Measurements from ENCODE around the gene RNU1-2. TPM values are rescaled to one million over a fixed set of nuclear protein-coding genes. Genes with fewer than 3 reads are reported as not detected.
"Not testable (repeated sequence)": the region's sequence is repeated elsewhere in the genome, so short reads cannot be mapped to it uniquely, and the experiment has no call there.

The RNU1-2 gene
- total RNA-seq, 4 donors from 2014 or later: under 0.01 TPM; not detected in 1

- H3K27ac ChIP-seq: no peak overlapping the region
- TF ChIP-seq POLR2A (IDR thresholded peaks at IDR 0.05) (no peak), EP300 (IDR thresholded peaks at IDR 0.05) (no peak), CTCF (IDR thresholded peaks at IDR 0.05) (no peak), POLR2AphosphoS5 (IDR thresholded peaks at IDR 0.05) (no peak)
- 63 to 79% methylated on average over 9 to 10 of the region's 51 CpGs for WGBS, 2 donors (ENCODE audit: low coverage in 1 of 2)
- H3K27me3 ChIP-seq: no peaks in the 10 kb centered on the region
- no peaks in the 10 kb centered on the region for H3K4me1 ChIP-seq
- peak overlapping the region in 1 of 2 donors; percentile 11 for H3K4me3 ChIP-seq
- H3K9me3 ChIP-seq: no peaks in the 10 kb centered on the region
- ATAC-seq: no peak
- peaks cover 0 to 100% of the 10 kb centered on the region in 2 donors for H3K36me3 ChIP-seq
These were observed 42.9 kb downstream of the RNU1-2 start for GRCh38 chr1:16938351-16939321.

- peaks cover 0 to 100% of the 10 kb centered on the region in 2 donors for H3K36me3 ChIP-seq
- not testable (repeated sequence) for H3K4me3 ChIP-seq
- ATAC-seq: peak; percentile 19
These were observed 43.8 kb downstream of the RNU1-2 start for GRCh38 chr1:16939386-16940180.

GRCh38 chr1:16944038-16944437, 48.3 kb downstream of the RNU1-2 start:
- ATAC-seq: no peak
- Histone ChIP-seq H3K4me1 (no peaks in the 10 kb centered on the region), H3K27ac (no peak overlapping the region), H3K36me3 (peaks cover 0 to 99% of the 10 kb centered on the region in 2 donors), H3K9me3 (no peaks in the 10 kb centered on the region), H3K27me3 (no peaks in the 10 kb centered on the region), H3K4me3 (no peak overlapping the region)
- WGBS, 2 donors (ENCODE audit: low coverage in 1 of 2): 94 to 100% methylated on average over 7 to 17 of the region's 19 CpGs
- no peak for TF ChIP-seq POLR2A (IDR thresholded peaks at IDR 0.05)
- no peak for TF ChIP-seq POLR2AphosphoS5 (IDR thresholded peaks at IDR 0.05)
- TF ChIP-seq EP300 (IDR thresholded peaks at IDR 0.05): no peak
- TF ChIP-seq CTCF (IDR thresholded peaks at IDR 0.05): no peak

More at GRCh38 chr1:16939386-16940180, 43.8 kb downstream of the RNU1-2 start:
- WGBS, 2 donors (ENCODE audit: low coverage in 1 of 2): 89% methylated on average over 14 to 16 of the region's 32 CpGs
- not testable (repeated sequence) for H3K27me3 ChIP-seq, H3K27ac ChIP-seq, H3K9me3 ChIP-seq, H3K4me1 ChIP-seq

GRCh38 chr1:16945512-16945911, 49.7 kb downstream of the RNU1-2 start:
- ATAC-seq: peak; percentile 40
- not testable (repeated sequence) for H3K9me3 ChIP-seq, H3K4me3 ChIP-seq, H3K27ac ChIP-seq, H3K27me3 ChIP-seq, H3K4me1 ChIP-seq
- 80% methylated on average over 1 of the region's 9 CpGs; no CpG with 5 or more reads in 1 of the 2 donors for WGBS, 2 donors (ENCODE audit: low coverage in 1 of 2)
- peaks cover 0 to 86% of the 10 kb centered on the region in 2 donors for H3K36me3 ChIP-seq

Small RNAs within 50 kb of the gene (small RNA-seq; reads per million reads assigned to genes)
- gene MIR3675: 0 reads per million in 4 donors
- 0 reads per million in 4 donors for gene RNU1-2
- 0 reads per million in 4 donors for gene RNU1-5P

Other genes starting within 250 kb of the RNU1-2 start
- gene RNU1-3, start 229.0 kb upstream of the RNU1-2 start, total RNA-seq: under 1 TPM in 3 of 4 donors, not detected in 1; under 0.01 TPM
- under 1 TPM in 3 of 4 donors, not detected in 1; under 0.01 TPM for gene RNU1-4, start 155.5 kb upstream of the RNU1-2 start, total RNA-seq
- gene CROCC, start 26.0 kb downstream of the RNU1-2 start, total RNA-seq: 10 to 100 TPM in 3 of 4 donors, 1 to 10 TPM in 1; 8.0 to 34.5 (median 30.0) TPM
- 10 to 100 TPM in 1 of 4 donors, 1 to 10 TPM in 3; 4.2 to 12.1 (median 7.2) TPM for gene MFAP2, start 84.6 kb downstream of the RNU1-2 start, total RNA-seq
- gene ATP13A2, start 115.9 kb downstream of the RNU1-2 start, total RNA-seq: 10 to 100 TPM; 19.1 to 29.2 (median 20.1) TPM
- 100 to 1,000 TPM; 103 to 118 (median 116) TPM for gene SDHB, start 158.1 kb downstream of the RNU1-2 start, total RNA-seq
- gene PADI2, start 223.5 kb downstream of the RNU1-2 start, total RNA-seq: 1 to 10 TPM in 1 of 4 donors, under 1 TPM in 3; 0.12 to 1.9 (median 0.58) TPM

All from gastroesophageal sphincter (tissue), 4 donors.